Neural progenitor cell (in vitro differentiated cells): ENCODE data around the gene DIDO1.

Experiments used
- EZH2 ChIP-seq: fragments of 200-600 bp; sonication (generic); IDR thresholded peaks from 2 replicates; pipeline ENCODE4 v1.6.1; 2017; ENCODE audit warnings: antibody characterized with exemption, mild to moderate bottlenecking, moderate library complexity
- EZH2phosphoT487 ChIP-seq: fragments of 200-600 bp; sonication (generic); IDR thresholded peaks from 2 replicates; pipeline ENCODE4 v1.6.1; 2017; ENCODE audit warnings: antibody characterized with exemption
- TF ChIP-seq, protein P1 (sequence below): fragments of 200-600 bp; sonication (generic); IDR thresholded peaks from 2 replicates; pipeline ENCODE4 v1.5.1; 2017; ENCODE audit warnings: antibody characterized with exemption, mild to moderate bottlenecking

DNA sequence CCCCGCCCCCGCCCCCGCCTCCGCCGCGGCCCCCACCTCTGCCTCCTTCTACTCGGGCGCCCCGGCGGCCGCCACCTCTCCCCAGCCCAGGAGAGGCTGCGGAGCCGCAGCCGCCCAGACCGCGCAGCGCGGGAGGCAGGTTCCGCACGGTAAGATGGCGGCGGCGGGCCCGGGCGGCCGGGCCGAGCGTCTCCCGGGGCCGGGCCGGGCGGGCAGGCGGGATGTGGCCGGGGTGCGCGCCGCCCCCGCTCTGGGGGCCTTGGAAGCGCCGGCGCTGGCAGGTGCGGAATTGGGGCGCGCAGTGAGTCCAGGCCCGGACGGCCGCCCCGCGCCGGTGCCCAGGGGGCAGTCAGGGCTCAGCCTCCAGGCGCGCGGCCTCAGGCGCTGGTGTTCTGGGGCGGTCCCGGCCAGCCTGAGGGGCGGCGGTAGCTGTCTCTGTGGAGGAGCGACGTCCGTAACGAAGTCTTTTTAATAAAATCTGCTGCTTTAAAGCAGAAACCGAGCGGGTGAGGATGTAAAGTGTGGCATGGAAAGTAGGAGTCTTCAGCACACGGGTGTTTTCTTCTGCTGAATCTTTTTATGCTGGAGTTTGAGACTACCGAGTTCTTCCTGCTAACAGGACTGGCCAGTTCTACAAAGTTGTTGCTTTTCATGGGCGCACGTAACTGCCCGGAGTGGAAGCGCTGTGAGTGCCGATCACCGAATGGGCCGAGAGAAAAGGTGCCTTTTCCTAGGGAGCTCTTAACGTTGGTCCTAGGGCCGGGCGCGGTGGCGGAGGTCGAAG is 12.0 kb upstream of the DIDO1 start, which contains the start of gene GID8:
- TF ChIP-seq, protein P1, sequence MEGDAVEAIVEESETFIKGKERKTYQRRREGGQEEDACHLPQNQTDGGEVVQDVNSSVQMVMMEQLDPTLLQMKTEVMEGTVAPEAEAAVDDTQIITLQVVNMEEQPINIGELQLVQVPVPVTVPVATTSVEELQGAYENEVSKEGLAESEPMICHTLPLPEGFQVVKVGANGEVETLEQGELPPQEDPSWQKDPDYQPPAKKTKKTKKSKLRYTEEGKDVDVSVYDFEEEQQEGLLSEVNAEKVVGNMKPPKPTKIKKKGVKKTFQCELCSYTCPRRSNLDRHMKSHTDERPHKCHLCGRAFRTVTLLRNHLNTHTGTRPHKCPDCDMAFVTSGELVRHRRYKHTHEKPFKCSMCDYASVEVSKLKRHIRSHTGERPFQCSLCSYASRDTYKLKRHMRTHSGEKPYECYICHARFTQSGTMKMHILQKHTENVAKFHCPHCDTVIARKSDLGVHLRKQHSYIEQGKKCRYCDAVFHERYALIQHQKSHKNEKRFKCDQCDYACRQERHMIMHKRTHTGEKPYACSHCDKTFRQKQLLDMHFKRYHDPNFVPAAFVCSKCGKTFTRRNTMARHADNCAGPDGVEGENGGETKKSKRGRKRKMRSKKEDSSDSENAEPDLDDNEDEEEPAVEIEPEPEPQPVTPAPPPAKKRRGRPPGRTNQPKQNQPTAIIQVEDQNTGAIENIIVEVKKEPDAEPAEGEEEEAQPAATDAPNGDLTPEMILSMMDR: no peak
- no peak for TF ChIP-seq EZH2phosphoT487
- no peak for TF ChIP-seq EZH2
